Measurements from ENCODE around the gene MFN2.
"Not testable (repeated sequence)": the region's sequence is repeated elsewhere in the genome, so short reads cannot be mapped to it uniquely, and the experiment has no call there.

MFN2 gene

GRCh38 chr1:11979851-11980675, at the start of gene MFN2:
Gene MFN2, plus strand, starts transcription at chr1:11980444. Its CDS starts 8,725 bp downstream, at chr1:11989169.
- peak; percentile 87 to 93 for DNase-seq (ENCODE audit: low read depth in 2 of 2)

- no peak for DNase-seq (ENCODE audit: low read depth in 2 of 2)
Measured at GRCh38 chr1:11930571-11931445, 49.4 kb upstream of the MFN2 start.

GRCh38 chr1:11931845-11932244, 48.4 kb upstream of the MFN2 start:
- DNase-seq (ENCODE audit: low read depth in 2 of 2) = no peak

GRCh38 chr1:11934302-11935056, 45.8 kb upstream of the MFN2 start, which contains the start of gene PLOD1:
Gene PLOD1, plus strand, starts transcription at chr1:11934717. Its CDS starts 63 bp downstream, at chr1:11934780.
- peak; percentile 72 to 77 for DNase-seq (ENCODE audit: low read depth in 2 of 2)

GRCh38 chr1:11935057-11935412, 45.2 kb upstream of the MFN2 start:
- DNase-seq (ENCODE audit: low read depth in 2 of 2) = no peak

GRCh38 chr1:11935733-11936132, 44.5 kb upstream of the MFN2 start:
- DNase-seq (ENCODE audit: low read depth in 2 of 2) = not testable (repeated sequence)

- DNase-seq (ENCODE audit: low read depth in 2 of 2) = no peak
Measured at GRCh38 chr1:11938722-11939526, 41.3 kb upstream of the MFN2 start.

GRCh38 chr1:11939794-11940193, 40.5 kb upstream of the MFN2 start:
- not testable (repeated sequence) for DNase-seq (ENCODE audit: low read depth in 2 of 2)

- DNase-seq (ENCODE audit: low read depth in 2 of 2) = no peak
Measured at GRCh38 chr1:11940260-11940921, 39.9 kb upstream of the MFN2 start.

GRCh38 chr1:11942280-11942679, 38.0 kb upstream of the MFN2 start:
- DNase-seq (ENCODE audit: low read depth in 2 of 2) = no peak

GRCh38 chr1:11943619-11944018, 36.6 kb upstream of the MFN2 start:
- no peak for DNase-seq (ENCODE audit: low read depth in 2 of 2)

GRCh38 chr1:11944358-11944931, 35.8 kb upstream of the MFN2 start:
- no peak for DNase-seq (ENCODE audit: low read depth in 2 of 2)

GRCh38 chr1:11946647-11947046, 33.6 kb upstream of the MFN2 start:
- DNase-seq (ENCODE audit: low read depth in 2 of 2) = no peak

- no peak for DNase-seq (ENCODE audit: low read depth in 2 of 2)
Measured at GRCh38 chr1:11948822-11949458, 31.3 kb upstream of the MFN2 start.

GRCh38 chr1:11951901-11952300, 28.3 kb upstream of the MFN2 start:
- no peak for DNase-seq (ENCODE audit: low read depth in 2 of 2)

- DNase-seq (ENCODE audit: low read depth in 2 of 2) = peak in 1 of 2 donors; percentile 13
Measured at GRCh38 chr1:11952455-11953109, 27.7 kb upstream of the MFN2 start.

GRCh38 chr1:11955221-11955620, 25.0 kb upstream of the MFN2 start:
- no peak for DNase-seq (ENCODE audit: low read depth in 2 of 2)

GRCh38 chr1:11957398-11957797, 22.8 kb upstream of the MFN2 start:
- DNase-seq (ENCODE audit: low read depth in 2 of 2) = no peak

GRCh38 chr1:11957897-11958296, 22.3 kb upstream of the MFN2 start:
- no peak for DNase-seq (ENCODE audit: low read depth in 2 of 2)
